ENCODE results near the gene OR2A5. TPM values are rescaled to one million over a fixed set of nuclear protein-coding genes. Genes with fewer than 3 reads are reported as not detected.

OR2A5 gene
- not detected for total RNA-seq
- not detected for polyA plus RNA-seq
- long read RNA-seq, donor 1, result 0 reads
- long read RNA-seq, donor 2, result 0 reads
- long read RNA-seq, donor 3, result 0 reads

GRCh38 chr7:144048648-144049047, at the start of gene OR2A5:
TSS of gene OR2A5 (plus strand) at chr7:144048948. CDS start at chr7:144050402, 1,454 bp downstream.
- intact Hi-C loops (cut with DNase I), result no loop called here
- H3K36me3 ChIP-seq, result no peaks in the 10 kb centered on the region
- H3K27ac ChIP-seq, result no peak within 1 kb of the TSS
- 32 to 39% (median 36%) methylated on average over 1 of the region's 1 CpG for WGBS, 3 donors
- no peaks in the 10 kb centered on the region for H3K9me3 ChIP-seq
- H3K27me3 ChIP-seq, result no peaks in the 10 kb centered on the region
- H3K4me1 ChIP-seq (ENCODE audit: insufficient read depth), result no peaks in the 10 kb centered on the region
- TF ChIP-seq POLR2A (IDR thresholded peaks at IDR 0.05) (no peak), CTCF (IDR thresholded peaks at IDR 0.05) (no peak), EP300 (IDR thresholded peaks at IDR 0.05) (no peak)
- H3K4me3 ChIP-seq, result no peak within 1 kb of the TSS
- DNase-seq, result no peak

- no peak within 1 kb of the TSS for H3K4me3 ChIP-seq
- H3K27me3 ChIP-seq, result no peaks in the 10 kb centered on the region
- 93 to 97% (median 96%) methylated on average over 4 of the region's 4 CpGs for WGBS, 3 donors
- H3K27ac ChIP-seq, result no peak within 1 kb of the TSS
- intact Hi-C loops (cut with DNase I), result loop anchor here in 1 of 4 donors (10.0 kb wide), 1 partner anchor 95 kb away; the partner anchor contains the start of gene TCAF1
- H3K4me1 ChIP-seq (ENCODE audit: insufficient read depth), result no peaks in the 10 kb centered on the region
- DNase-seq, result no peak
- no peaks in the 10 kb centered on the region for H3K36me3 ChIP-seq
- H3K9me3 ChIP-seq, result no peaks in the 10 kb centered on the region
- no peak for TF ChIP-seq CTCF (IDR thresholded peaks at IDR 0.05)
- TF ChIP-seq EP300 (IDR thresholded peaks at IDR 0.05), result no peak
- TF ChIP-seq POLR2A (IDR thresholded peaks at IDR 0.05), result no peak
Observed at GRCh38 chr7:144000020-144000419, 48.7 kb upstream of the OR2A5 start, which contains the start of gene OR6B1. TSS of gene OR6B1 (plus strand) at chr7:144000320. CDS start at chr7:144003997, 3,677 bp downstream.

GRCh38 chr7:144001543-144001942, 47.2 kb upstream of the OR2A5 start:
- DNase-seq, result no peak
- no peak overlapping the region for H3K27ac ChIP-seq
- H3K27me3 ChIP-seq, result no peaks in the 10 kb centered on the region
- 32 to 51% (median 42%) methylated on average over 3 of the region's 3 CpGs for WGBS, 3 donors
- no peaks in the 10 kb centered on the region for H3K9me3 ChIP-seq
- intact Hi-C loops (cut with DNase I), result loop anchor here in 1 of 4 donors (10.0 kb wide), 1 partner anchor 97 kb away; the partner anchor contains the start of gene TCAF1
- TF ChIP-seq CTCF (IDR thresholded peaks at IDR 0.05) (no peak), EP300 (IDR thresholded peaks at IDR 0.05) (no peak), POLR2A (IDR thresholded peaks at IDR 0.05) (no peak)
- no peaks in the 10 kb centered on the region for H3K36me3 ChIP-seq
- no peak overlapping the region for H3K4me3 ChIP-seq
- no peaks in the 10 kb centered on the region for H3K4me1 ChIP-seq (ENCODE audit: insufficient read depth)

- no peaks in the 10 kb centered on the region for H3K27me3 ChIP-seq
- H3K36me3 ChIP-seq, result no peaks in the 10 kb centered on the region
- 81 to 84% (median 82%) methylated on average over 5 of the region's 5 CpGs for WGBS, 3 donors
- TF ChIP-seq EP300 (IDR thresholded peaks at IDR 0.05) (no peak), POLR2A (IDR thresholded peaks at IDR 0.05) (no peak), CTCF (IDR thresholded peaks at IDR 0.05) (no peak)
- DNase-seq, result no peak
- H3K4me1 ChIP-seq (ENCODE audit: insufficient read depth), result no peaks in the 10 kb centered on the region
- H3K9me3 ChIP-seq, result no peaks in the 10 kb centered on the region
- intact Hi-C loops (cut with DNase I), result loop anchor here in 1 of 4 donors (10.0 kb wide), 1 partner anchor 100 kb away; the partner anchor contains the start of gene TCAF1
- H3K27ac ChIP-seq, result no peak overlapping the region
- no peak overlapping the region for H3K4me3 ChIP-seq
Observed at GRCh38 chr7:144004703-144005102, 44.0 kb upstream of the OR2A5 start.

Data from ovary (tissue), 10 donors.